HL-60/S4 (cell line): Measurements from ENCODE around the gene PAX4.

Experiments
- in situ Hi-C: fragments of 300-500 bp; cut with MboI; formaldehyde crosslinking; loops from 2 replicates; pipeline ENCODE4 v1.14.3; 2022; ENCODE audit warnings: low sequenced_read_pairs

PAX4 gene

GRCh38 chr7:127629268-127629854 is 11.4 kb upstream of the PAX4 start:
- in situ Hi-C loops: no loop called here

DNA sequence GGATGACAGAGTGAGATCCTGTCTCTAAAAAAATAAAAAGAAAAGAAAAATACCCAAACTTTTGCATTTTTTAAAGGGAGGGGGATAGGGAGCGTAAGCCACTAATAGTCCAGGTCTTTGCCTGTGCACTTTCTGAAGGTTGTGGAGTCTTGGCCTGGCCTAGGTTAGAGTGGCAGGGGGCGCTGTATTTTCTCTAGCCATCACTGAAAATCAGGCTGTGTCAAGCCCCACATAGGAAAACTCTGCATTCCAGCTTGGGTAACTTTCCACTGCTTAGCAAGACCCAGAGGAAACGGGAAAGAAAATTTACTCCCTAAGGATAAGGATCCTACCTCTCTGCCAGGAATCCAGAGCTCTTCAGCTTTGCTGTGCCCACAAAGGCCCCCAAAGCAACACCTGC is 10.5 kb upstream of the PAX4 start:
- in situ Hi-C loops: no loop called here

DNA sequence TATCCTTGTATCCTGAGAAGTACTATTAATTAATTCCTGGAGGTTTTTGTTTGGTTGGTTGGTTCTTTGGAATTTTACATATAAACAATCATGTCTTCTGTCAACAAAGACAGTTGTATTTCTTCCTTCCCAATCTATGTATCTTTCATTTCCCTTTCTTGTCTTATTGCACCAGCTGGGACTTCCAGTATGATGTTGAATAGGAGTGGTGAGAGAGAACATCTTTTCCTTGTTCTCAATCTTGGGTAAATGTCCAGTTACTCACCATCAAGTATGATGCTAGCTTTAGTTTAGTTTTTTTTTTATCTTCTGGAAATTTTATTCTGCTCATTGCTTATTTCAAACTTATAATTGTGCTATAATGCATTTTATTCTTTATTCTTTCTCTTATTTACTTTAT is 7.4 kb upstream of the PAX4 start:
- in situ Hi-C loops: no loop called here

- in situ Hi-C loops: no loop called here
Observed at GRCh38 chr7:127620406-127621233, 2.7 kb upstream of the PAX4 start.

GRCh38 chr7:127619681-127620405 is 1.9 kb upstream of the PAX4 start:
- in situ Hi-C loops: no loop called here

DNA sequence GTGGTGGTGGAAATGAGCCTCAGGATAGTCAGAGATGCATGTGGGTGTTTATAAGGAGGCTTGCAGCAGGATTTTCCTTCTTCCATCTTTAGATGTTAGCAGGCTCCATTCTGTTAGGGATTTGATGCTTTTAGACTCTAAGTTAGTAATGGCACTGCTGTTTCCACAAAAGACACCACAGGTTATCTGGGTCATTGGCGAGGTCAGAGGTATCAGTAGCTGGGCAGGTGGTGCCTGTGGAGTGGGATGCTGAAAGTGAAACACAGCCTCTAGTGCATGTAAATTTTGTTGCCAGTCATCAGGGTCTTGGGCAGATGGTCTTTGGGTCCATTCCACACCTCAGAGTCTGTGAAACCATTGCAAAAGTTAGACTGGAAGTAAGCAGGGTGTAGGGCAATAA is 833 bp upstream of the PAX4 start:
- in situ Hi-C loops: no loop called here

DNA sequence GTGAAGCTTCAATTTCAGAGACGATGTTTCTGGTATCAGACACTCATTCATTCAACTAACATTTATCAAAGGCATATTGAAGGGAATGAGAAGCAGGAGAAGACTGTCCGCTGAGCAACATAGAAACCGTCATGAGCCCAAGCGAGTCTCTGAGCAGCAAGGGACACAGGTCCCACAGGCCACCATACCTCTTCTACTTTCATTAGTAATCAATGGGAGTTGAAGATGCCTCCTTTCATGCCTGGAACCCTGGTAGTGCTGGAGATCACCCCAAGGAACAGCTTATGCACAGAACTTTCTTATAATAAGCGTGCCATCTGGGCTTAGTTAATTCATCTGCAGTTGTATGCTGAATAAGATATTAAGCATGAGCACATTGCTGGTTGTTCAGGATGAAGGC is 1.2 kb downstream of the PAX4 start:
- in situ Hi-C loops: no loop called here

- in situ Hi-C loops: no loop called here
Observed at GRCh38 chr7:127612263-127612662, 5.7 kb downstream of the PAX4 start.

GRCh38 chr7:127609297-127609696 is 8.6 kb downstream of the PAX4 start:
- in situ Hi-C loops: no loop called here

DNA sequence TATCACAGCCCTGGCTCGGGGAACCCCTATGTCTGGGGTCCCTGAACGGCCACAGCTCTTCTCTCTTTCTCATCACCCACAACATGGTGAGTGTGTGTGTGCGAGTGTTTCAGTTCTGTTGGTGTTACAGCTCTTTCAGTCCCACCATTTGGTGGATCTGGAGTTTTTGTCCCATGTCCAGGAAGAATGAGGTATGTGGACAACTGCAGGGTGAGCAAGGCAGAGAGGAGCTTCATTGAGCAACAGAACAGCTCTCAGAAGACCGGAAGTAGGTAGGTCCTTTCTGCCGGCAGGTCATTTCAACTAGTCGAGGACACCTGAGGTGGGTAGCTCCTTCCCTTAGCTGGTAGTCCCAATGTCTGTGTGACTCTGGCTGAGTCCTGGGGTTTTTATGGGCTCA is 9.5 kb downstream of the PAX4 start:
- in situ Hi-C loops: no loop called here

- in situ Hi-C loops: no loop called here
Observed at GRCh38 chr7:127600885-127601284, 17.1 kb downstream of the PAX4 start.

GRCh38 chr7:127598318-127598717 is 19.6 kb downstream of the PAX4 start:
- in situ Hi-C loops: no loop called here

DNA sequence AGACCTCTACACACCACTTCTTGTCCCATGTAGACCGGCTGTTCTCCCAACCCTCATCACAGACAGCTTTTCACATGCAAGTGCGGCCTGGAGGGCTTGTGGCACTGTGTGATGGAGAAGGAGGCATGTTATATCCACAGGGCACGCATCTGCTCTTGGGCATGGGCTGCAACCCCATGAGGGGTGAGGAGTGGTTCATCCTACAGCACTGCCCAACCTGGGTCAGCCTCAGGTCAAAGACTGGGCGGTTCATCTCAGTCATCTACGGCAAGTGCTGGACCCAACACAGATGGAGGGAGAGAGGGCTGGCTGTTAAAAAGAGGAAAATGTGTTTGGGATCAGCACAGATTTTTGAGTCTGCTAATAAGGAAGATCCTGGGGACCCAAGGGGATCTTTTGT is 22.2 kb downstream of the PAX4 start:
- in situ Hi-C loops: no loop called here

- in situ Hi-C loops: no loop called here
Observed at GRCh38 chr7:127594490-127594889, 23.5 kb downstream of the PAX4 start.

DNA sequence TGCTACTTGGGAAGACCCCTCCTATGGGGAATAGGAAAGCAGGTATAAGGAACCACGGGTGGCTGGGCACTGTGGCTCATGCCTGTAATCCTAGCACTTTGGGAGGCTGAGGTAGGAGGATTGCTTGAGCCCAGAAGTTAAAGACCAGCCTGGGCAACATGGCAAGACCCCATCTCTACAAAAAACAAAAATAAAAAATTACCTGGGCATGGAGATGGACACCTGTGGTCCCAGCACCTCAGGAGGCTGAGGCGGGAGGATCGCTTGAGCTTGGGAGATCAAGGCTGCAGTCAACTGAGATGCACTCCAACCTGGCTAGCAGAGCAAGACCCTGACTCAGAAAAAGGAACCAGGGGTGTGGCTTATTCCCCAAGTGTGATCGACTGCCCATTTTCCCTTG is 25.4 kb downstream of the PAX4 start:
- in situ Hi-C loops: no loop called here

DNA sequence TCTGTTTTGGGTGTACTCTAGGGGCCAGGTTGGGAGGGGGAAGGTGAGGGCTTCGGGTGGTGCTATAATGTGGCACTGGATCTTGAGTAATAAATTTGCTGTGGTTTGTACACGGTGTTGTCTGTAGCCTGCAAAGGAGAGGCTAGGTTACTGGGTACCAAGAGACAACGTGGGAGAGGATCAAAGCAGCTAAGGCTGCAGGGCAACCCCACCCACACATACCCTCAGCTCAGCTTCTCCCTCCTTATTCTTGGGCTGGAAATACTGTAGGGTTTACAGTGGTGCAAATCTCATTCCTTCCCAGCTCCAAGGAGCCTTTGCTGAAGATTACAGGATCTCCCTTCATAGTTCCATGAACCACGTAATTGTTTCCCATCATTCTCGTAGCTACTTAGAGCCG is 26.4 kb downstream of the PAX4 start:
- in situ Hi-C loops: no loop called here

DNA sequence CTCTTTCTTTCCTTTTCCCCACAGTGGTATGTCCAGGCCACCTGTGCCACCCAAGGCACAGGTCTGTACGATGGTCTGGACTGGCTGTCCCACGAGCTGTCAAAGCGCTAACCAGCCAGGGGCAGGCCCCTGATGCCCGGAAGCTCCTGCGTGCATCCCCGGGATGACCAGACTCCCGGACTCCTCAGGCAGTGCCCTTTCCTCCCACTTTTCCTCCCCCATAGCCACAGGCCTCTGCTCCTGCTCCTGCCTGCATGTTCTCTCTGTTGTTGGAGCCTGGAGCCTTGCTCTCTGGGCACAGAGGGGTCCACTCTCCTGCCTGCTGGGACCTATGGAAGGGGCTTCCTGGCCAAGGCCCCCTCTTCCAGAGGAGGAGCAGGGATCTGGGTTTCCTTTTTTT is 26.8 kb downstream of the PAX4 start:
- in situ Hi-C loops: no loop called here

DNA sequence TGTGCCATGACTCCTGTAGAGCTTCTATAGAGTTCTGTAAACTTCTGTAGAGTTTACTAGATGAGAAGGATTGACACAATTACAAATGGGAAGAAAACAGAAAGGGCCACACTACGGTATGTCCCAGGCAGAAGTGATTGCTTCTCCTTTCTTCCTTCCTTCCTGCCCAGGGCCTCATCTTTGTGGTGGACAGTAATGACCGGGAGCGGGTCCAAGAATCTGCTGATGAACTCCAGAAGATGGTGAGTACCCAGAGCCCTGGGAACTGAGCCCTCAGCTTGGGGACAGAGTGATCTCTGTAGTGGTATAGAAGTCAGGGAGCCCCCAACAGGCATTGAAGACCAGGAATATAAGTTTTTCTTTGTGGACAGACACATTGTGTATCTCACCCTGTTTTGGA is 28.0 kb downstream of the PAX4 start:
- in situ Hi-C loops: no loop called here

DNA sequence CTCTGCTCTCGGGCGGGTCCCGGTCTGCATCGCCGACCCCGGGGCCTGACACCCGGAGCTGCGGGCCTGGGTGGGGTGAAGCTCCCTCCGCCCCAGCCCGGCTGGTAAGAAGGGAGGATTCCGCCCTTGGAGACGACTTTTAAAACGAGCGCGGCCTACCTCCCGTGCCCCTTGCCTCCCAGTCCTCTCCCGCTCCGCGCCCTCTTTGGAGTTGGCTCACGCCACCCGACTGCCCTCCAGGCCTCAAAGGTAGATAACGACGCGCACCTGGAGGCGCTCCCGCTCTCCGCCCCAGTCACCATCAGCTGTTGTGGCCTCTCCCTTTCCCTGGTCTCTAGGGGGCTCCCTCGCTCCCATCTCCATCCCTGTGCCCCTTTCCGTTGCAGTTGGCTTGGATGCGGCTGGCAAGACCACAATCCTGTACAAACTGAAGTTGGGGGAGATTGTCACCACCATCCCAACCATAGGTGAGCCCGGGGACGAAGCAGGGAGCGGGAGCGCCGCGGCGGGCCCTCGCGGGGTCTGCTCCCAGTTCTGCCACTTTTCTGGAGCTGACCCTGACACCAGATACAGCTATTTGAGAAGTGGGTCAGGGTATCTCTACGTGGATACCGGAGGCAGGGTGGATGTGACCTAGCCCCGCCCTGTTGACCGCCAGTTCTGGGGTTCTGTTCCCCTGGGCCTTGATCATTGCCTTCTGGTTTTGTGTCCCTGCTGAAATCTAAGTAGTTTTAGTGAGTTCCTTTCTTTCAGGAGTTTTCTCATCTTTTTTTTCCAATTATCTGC is 29.1 kb downstream of the PAX4 start:
- in situ Hi-C loops: no loop called here

DNA sequence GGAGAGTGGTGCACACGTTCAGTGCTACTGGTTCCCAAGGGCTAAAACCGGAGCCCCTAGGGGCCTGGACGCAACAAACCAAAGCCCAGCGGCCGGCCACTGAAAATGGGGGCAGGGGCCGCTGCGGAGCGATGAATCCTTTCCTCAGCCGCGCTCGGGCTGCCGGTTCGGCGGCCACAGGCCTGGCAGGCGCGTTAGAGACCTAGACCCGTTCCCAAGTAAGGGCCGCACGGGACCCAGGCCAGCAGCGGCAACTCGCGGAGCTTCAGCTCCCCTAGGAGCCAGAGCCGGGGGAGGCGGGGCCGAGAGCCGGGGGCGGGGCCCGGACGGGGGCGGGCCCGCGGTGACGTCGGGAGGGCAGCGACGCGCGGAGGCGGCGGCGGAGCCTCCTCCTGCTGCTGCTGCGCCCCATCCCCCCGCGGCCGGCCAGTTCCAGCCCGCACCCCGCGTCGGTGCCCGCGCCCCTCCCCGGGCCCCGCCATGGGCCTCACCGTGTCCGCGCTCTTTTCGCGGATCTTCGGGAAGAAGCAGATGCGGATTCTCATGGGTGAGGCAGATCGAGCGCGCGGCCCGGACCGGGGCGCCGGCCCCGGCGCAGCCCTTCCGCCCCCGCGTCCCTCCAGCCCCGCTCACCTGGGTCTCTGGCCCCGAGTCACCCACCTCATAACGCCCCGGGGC is 29.8 kb downstream of the PAX4 start, which contains the start of gene ARF5:
TSS of gene ARF5 (plus strand) at position 393 of the 678 bp plus-strand sequence. CDS start at position 481, 88 bp downstream.
- in situ Hi-C loops: no loop called here

- in situ Hi-C loops: no loop called here
Observed at GRCh38 chr7:127587663-127588018, 30.3 kb downstream of the PAX4 start.
